Heart right ventricle (tissue), 16 donors: Measurements from ENCODE around the gene DOCK1. TPM values are rescaled to one million over a fixed set of nuclear protein-coding genes. Genes with fewer than 3 reads are reported as not detected.

Experiments
- ATAC-seq, 8 donors: fragments of 200-7000 bp; cut with Tn5 transposase; one replicate each; pipeline ENCODE4 v1.9.1; 2020; ENCODE audit warnings: mild to moderate bottlenecking in 8 of 8, moderate library complexity in 8 of 8, moderate number of reproducible peaks in 1 of 8
- DNase-seq, 2 donors: peaks; one replicate each; pipeline ENCODE4 v3.0.0-alpha.2; 2020
- H3K27ac ChIP-seq, 10 donors: fragments of 200-600 bp; sonication (generic) in 2 of 10; one replicate each; pipeline versions ENCODE4 v1.5.0 to v1.8.0; 2020 to 2022; ENCODE audit warnings: mild to moderate bottlenecking in 3 of 10
- H3K27me3 ChIP-seq, 7 donors: fragments of 200-600 bp; one replicate each; pipeline ENCODE4 v1.8.0; 2021 to 2022; ENCODE audit warnings: mild to moderate bottlenecking in 2 of 7
- H3K36me3 ChIP-seq, 9 donors: fragments of 200-600 bp; sonication (generic) in 1 of 9; one replicate each; pipeline versions ENCODE4 v1.5.0 to v1.8.0; 2020 to 2022; ENCODE audit warnings: mild to moderate bottlenecking in 2 of 9
- H3K4me1 ChIP-seq, 9 donors: fragments of 200-600 bp; sonication (generic) in 1 of 9; one replicate each; pipeline versions ENCODE4 v1.5.0 to v1.8.0; 2020 to 2022; ENCODE audit warnings: mild to moderate bottlenecking in 4 of 9
- H3K4me3 ChIP-seq, 10 donors: fragments of 200-600 bp; sonication (generic) in 2 of 10; one replicate each; pipeline versions ENCODE4 v1.5.0 to v1.8.0; 2020 to 2022; ENCODE audit warnings: mild to moderate bottlenecking in 7 of 10, moderate library complexity in 2 of 10
- H3K9me3 ChIP-seq, 11 donors: fragments of 200-600 bp in 10 of 11; sonication (generic) in 2 of 11; one replicate each; pipeline versions ENCODE4 v1.5.0 to v1.8.0; 2013 to 2022; ENCODE audit warnings: mild to moderate bottlenecking in 2 of 11, control low read depth in 1 of 11, moderate library complexity in 1 of 11
- CTCF ChIP-seq, 9 donors: fragments of 200-600 bp; sonication (generic) in 2 of 9; IDR thresholded peaks; one replicate each; pipeline versions ENCODE4 v1.5.0 to v1.8.0; 2021 to 2022; ENCODE audit warnings: antibody characterized with exemption in 9 of 9, mild to moderate bottlenecking in 5 of 9, moderate library complexity in 1 of 9
- WGBS, 2 donors: extraction: QIAGEN DNeasy Blood & Tissue Kit; methylation state at CpG; one replicate each; pipeline ENCODE4 v1.1.7; 2013; ENCODE audit warnings: inconsistent platforms in 1 of 2; 5-methylcytosine and 5-hydroxymethylcytosine counted together
- intact Hi-C, 10 donors: fragments of 100-400 bp; cut with DNase I; formaldehyde crosslinking; loops; one replicate each; pipeline versions ENCODE4 v1.11.1 to v1.14.2; 2022
- polyA plus RNA-seq, 2 donors: library from polyadenylated mRNA; stranded (reverse); fragments of 200-250 nt; gene quantifications; one replicate each; pipeline ENCODE4 v1.2.3, GENCODE V29; 2013
- total RNA-seq, 10 donors: library from RNA; stranded (reverse); fragmentation: NEBNext Ultra II Directional in 3 of 10; extraction: Animal tissue kit (Norgen Biotek cat#: 25700) in 3 of 10; gene quantifications; one replicate each; pipeline versions ENCODE4 v1.2.1 to v1.2.4, GENCODE V29; 2021 to 2023
- donor health status: Arrhythmogenic right ventricular cardiomyopathy.
- donor health status: ischemic (EF 13 %, LVEDD 7.1; RV severe dilation, severe dysfunction).
- donor health status: healthy with polysubstance abuse.
- donor health status: DM: no; HTN: yes; CAD: no.
- donor health status: DM: no; HTN: no; CAD: no.
- donor health status: ischemic (EF 25% LVEDD 6.9; RV normal size, moderate dysfunction).
- donor health status: ischemic (EF 25% LVEDD 5.7; RV mildly dilated, moderate dysfunction).
- donor health status: healthy.
- donor health status: DM: yes; HTN: yes; CAD: no.
- donor health status: Ischemic cardiomyopathy.
- donor health status: ischemic (EF 35%, LVEDD 5.7; RV mildly dilated, moderate dysfunction).
- donor health status: nonischemic (EF 11% LVEDD 7.7; RV severe dilation, severe dysfunction).
- donor health status: DM: yes; HTN: yes; CAD: no.
- donor health status: PGD.
- donor health status: ischemic (EF 29% LVEDD 5.4; RV normal size, mild dysfunction).
- donor health status: nonischemic (EF 23%, LVEDD 6.1; RV moderate dilation, normal function).

Gene DOCK1
- total and polyA plus RNA-seq, 12 donors: 7.8 to 26.7 (median 19.8) TPM

- DNase-seq (no peak), ATAC-seq (no peak)
- Histone ChIP-seq H3K27me3 (no peaks in the 10 kb centered on the region), H3K36me3 (peaks cover 0 to 100% (median 43%) of the 10 kb centered on the region in 9 donors), H3K27ac (no peak overlapping the region), H3K4me1 (peaks cover 0 to 2% (median 0%) of the 10 kb centered on the region in 9 donors), H3K9me3 (no peaks in the 10 kb centered on the region), H3K4me3 (no peak overlapping the region)
- intact Hi-C loops: no loop called here
- WGBS, 2 donors: 96% methylated on average over 9 of the region's 9 CpGs
- no peak for TF ChIP-seq CTCF (IDR thresholded peaks at IDR 0.05)
Measured at GRCh38 chr10:127027786-127028185, 122.6 kb downstream of the DOCK1 start.

DNA sequence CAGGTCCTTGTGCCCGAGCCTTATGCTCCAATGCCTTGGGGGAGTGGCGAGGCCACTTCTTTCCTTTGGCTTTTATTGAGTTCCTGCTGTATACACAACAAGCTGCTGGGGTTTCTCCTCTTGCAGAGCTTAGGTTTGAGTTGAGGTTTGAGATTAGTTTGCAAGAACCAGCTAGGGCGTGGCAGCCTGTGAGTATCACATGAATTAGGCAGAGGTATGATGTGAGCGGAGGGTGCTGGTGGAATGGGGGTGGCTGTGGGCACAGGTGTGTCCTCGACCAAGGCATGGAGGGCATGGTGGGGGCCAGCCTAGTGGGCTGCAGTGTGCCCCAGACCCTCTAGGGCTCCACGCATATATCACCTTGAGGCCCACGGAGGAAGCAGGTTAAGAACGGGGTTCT lies 123.3 kb downstream of the DOCK1 start:
- intact Hi-C loops: no loop called here
- DNase-seq (no peak), ATAC-seq (no peak)
- peaks cover 0 to 10% (median under 1%) of the 10 kb centered on the region in 9 donors for H3K4me1 ChIP-seq
- H3K27me3 ChIP-seq: no peaks in the 10 kb centered on the region
- 95 to 98% methylated on average over 8 of the region's 8 CpGs for WGBS, 2 donors
- no peaks in the 10 kb centered on the region for H3K9me3 ChIP-seq
- peaks cover 0 to 100% (median 41%) of the 10 kb centered on the region in 9 donors for H3K36me3 ChIP-seq
- no peak overlapping the region for H3K4me3 ChIP-seq
- TF ChIP-seq CTCF (IDR thresholded peaks at IDR 0.05): no peak
- H3K27ac ChIP-seq: no peak overlapping the region

DNA sequence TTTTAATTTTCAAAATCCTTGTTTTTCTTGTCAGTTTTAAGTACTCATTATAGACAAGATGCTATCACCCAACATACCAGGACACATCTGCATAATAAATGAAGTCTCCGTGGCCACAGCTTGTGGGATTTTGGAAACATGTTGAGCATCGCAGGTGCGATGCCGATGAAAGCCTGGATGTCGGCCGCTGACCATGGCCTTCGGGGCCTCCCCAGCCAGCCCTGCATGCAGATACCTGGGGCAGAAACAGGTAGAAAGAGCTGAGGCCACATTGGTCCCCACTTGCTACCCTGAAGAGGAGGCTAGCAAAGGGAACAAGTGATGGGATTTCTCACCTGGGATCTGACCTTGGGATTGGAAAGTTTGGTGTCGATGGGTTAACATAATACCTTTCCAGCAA lies 123.8 kb downstream of the DOCK1 start:
- peaks cover 0 to 100% (median 38%) of the 10 kb centered on the region in 9 donors for H3K36me3 ChIP-seq
- H3K9me3 ChIP-seq: no peaks in the 10 kb centered on the region
- H3K4me1 ChIP-seq: peaks cover 0 to 15% (median 5%) of the 10 kb centered on the region in 9 donors
- intact Hi-C loops: no loop called here
- no peak overlapping the region for H3K4me3 ChIP-seq
- H3K27me3 ChIP-seq: no peaks in the 10 kb centered on the region
- WGBS, 2 donors: 95 to 97% methylated on average over 8 of the region's 8 CpGs
- ATAC-seq: no peak
- H3K27ac ChIP-seq: no peak overlapping the region
- no peak for DNase-seq
- no peak for TF ChIP-seq CTCF (IDR thresholded peaks at IDR 0.05)

DNA sequence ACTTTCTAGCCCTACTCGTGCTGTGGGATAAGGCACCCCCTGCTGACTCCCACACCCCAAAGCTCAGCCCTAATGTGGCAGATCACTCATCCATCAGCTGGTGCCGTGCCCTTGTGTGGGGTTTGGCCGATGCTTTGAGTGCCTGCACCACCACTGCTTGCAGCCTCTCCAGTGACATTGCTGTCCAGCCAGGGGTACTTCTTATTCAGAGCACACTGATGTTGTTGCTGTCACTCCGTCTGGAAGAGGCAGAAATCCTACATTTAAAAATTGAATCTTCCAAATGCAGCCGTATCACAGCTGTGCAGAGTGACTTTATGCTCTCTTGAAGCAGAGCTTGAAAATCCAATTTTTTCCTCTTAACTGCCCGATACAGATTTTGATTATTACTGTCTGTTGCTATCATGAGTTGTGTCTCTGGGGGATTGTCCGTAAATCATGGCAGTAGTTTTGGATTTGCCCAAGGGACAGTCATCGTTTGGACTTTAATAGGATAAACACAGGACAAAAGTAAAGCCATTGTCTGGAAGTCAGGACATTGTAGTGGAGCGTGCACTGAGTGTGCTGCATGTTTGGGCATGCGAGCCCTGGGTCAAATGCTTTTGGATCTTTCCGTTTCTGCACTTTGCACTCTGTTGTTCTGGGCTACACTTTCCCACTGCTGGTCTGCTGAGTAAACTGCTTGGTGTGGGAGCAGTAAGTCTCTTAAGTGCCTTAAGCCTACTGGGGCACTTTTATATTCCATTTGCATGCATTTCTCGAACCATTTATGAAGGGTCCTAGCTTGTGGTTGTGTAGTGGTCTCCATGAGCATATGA lies 128.2 kb downstream of the DOCK1 start:
- peaks cover 0 to 15% (median 8%) of the 10 kb centered on the region in 9 donors for H3K4me1 ChIP-seq
- H3K27me3 ChIP-seq: no peaks in the 10 kb centered on the region
- intact Hi-C loops: no loop called here
- H3K9me3 ChIP-seq: no peaks in the 10 kb centered on the region
- H3K27ac ChIP-seq: no peak overlapping the region
- WGBS, 2 donors: 78 to 82% methylated on average over 12 of the region's 12 CpGs
- peak in 1 of 9 donors; percentile 14 for TF ChIP-seq CTCF (IDR thresholded peaks at IDR 0.05)
- DNase-seq (no peak), ATAC-seq (peak in 1 of 8 donors; percentile 25)
- no peak overlapping the region for H3K4me3 ChIP-seq
- H3K36me3 ChIP-seq: peaks cover 0 to 100% (median 41%) of the 10 kb centered on the region in 9 donors
